ENCODE data around the gene IFNGR2. TPM values are rescaled to one million over a fixed set of nuclear protein-coding genes. Genes with fewer than 3 reads are reported as not detected.
"Not testable (repeated sequence)": the region's sequence is repeated elsewhere in the genome, so short reads cannot be mapped to it uniquely, and the experiment has no call there.

Gene IFNGR2
- total RNA-seq = 63.6 and 68.8 TPM in 2 replicates

- DNase-seq (ENCODE audit: low read depth, low spot score) = no peak
Measured at GRCh38 chr21:33403128-33403785, at the start of gene IFNGR2. Gene IFNGR2 (plus strand): TSS chr21:33403413. CDS start chr21:33403544, 131 bp downstream.

GRCh38 chr21:33355355-33355754 is 47.9 kb upstream of the IFNGR2 start:
- DNase-seq (ENCODE audit: low read depth, low spot score) = no peak

- no peak for DNase-seq (ENCODE audit: low read depth, low spot score)
Measured at GRCh38 chr21:33355996-33356395, 47.2 kb upstream of the IFNGR2 start.

GRCh38 chr21:33357177-33357576 is 46.0 kb upstream of the IFNGR2 start:
- DNase-seq (ENCODE audit: low read depth, low spot score) = no peak

DNA sequence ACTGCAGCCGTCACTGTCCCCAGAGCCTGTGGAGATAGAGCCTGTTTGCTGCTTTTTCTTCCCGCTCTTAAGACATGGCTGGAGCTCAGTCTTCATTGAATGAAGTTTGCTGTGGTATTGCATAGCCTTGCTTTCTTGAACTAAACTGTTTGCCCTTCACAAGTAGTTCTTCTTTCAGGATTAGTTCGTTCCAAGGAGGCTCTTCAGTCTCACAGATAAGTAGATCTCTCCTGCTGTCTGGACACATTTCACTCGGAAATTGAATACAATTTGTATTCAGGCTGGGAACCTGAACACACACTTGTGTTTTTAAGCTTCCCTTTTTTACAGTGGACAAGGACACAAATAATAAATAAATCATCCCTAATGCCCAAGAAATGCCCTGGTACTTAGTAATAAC is 43.8 kb upstream of the IFNGR2 start:
- DNase-seq (ENCODE audit: low read depth, low spot score) = no peak

- DNase-seq (ENCODE audit: low read depth, low spot score) = no peak
Measured at GRCh38 chr21:33360281-33360680, 42.9 kb upstream of the IFNGR2 start.

GRCh38 chr21:33360881-33361602 is 42.2 kb upstream of the IFNGR2 start:
- no peak for DNase-seq (ENCODE audit: low read depth, low spot score)

GRCh38 chr21:33362044-33362555 is 41.1 kb upstream of the IFNGR2 start:
- DNase-seq (ENCODE audit: low read depth, low spot score) = no peak

GRCh38 chr21:33363911-33364609 is 39.2 kb upstream of the IFNGR2 start:
- DNase-seq (ENCODE audit: low read depth, low spot score) = not testable (repeated sequence)

DNA sequence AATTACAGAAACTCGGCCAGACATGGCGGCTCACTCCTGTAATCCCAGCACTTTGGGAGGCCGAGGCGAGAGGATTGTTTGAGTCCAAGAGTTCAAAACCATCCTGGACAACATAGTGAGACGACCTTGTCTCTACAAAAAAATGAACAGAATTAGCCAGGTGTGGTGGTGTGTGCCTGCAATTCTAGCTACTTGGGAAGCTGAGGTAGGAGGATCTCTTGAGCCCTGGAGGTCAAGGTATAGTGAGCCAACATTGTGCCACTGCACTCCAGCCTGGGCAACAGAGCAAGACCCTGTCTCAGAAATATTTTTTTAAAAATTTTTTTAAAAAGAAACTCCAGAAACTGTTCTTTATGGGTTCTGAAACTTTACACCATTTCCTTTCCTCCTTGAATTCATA is 38.4 kb upstream of the IFNGR2 start:
- no peak for DNase-seq (ENCODE audit: low read depth, low spot score)

DNA sequence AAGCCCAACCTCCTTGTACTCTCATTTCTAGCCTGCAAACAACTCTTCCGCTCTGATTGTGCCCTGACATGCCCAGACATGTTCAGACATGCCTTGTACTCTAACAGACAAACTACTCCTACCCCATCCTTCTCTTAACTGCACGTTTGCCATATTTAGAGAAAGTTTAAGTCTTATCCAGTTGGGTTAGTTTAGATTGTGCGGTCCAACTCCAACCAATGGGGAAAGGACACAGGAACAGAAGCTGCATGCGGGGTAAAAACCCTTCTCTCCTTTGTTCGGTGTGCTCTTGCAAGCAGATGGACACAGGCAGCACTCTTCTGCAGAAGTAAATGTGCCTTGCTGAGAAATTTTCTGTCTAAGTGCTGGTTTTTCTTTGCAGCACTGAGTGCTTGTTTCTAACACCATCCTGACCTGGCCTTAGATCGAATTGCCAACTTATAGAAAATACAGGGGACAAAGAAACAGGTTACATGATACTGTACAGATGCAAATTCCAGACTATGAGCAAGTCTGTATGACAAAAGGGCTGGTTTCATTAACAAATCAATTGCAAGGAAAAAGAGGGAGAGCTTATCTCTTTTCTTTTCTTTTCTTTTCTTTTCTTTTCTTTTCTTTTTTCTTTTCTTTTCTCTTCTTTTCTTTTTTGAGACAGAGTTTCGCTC is 35.8 kb upstream of the IFNGR2 start:
- DNase-seq (ENCODE audit: low read depth, low spot score) = no peak

DNA sequence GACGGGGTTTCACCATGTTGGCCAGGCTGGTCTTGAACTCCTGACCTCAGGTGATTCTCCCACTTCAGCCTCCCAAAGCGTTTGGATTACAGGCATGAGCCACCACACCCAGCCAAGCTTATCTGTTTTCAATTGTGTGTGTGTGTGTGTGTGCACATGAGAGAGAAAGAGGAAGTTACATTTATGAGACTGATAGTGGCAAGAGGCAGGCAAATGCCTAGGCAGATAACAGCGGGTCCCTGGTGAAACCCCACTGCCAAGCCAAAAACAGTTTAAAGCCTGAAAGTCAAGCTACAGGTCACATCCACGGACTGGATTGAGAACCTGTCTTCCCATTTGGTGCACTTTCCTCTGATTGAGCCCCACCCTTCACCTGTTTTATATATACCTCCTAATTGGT is 35.1 kb upstream of the IFNGR2 start:
- DNase-seq (ENCODE audit: low read depth, low spot score) = no peak

- DNase-seq (ENCODE audit: low read depth, low spot score) = no peak
Measured at GRCh38 chr21:33368576-33368975, 34.6 kb upstream of the IFNGR2 start.

- no peak for DNase-seq (ENCODE audit: low read depth, low spot score)
Measured at GRCh38 chr21:33369586-33369985, 33.6 kb upstream of the IFNGR2 start.

DNA sequence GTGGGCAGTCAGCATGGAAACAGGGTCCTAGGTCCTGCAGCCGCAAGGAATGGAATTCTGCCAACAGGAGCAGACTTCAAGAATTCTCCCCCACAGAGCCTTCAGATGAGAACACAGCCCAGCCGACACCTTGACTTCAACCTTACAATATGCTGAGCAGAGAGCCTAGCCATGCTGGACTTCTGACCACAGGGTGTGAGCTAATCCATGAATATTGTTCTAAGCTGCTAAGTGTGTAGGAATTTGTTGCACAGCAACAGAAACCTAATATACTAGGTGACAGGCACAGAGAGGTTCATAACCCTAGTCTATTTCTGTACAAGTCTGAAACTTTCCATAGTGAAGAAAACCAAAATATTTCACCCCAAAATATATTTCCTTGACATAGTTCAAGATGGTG is 32.9 kb upstream of the IFNGR2 start:
- DNase-seq (ENCODE audit: low read depth, low spot score) = no peak

- DNase-seq (ENCODE audit: low read depth, low spot score) = no peak
Measured at GRCh38 chr21:33371366-33371765, 31.8 kb upstream of the IFNGR2 start.

- DNase-seq (ENCODE audit: low read depth, low spot score) = no peak
Measured at GRCh38 chr21:33372582-33372981, 30.6 kb upstream of the IFNGR2 start.

DNA sequence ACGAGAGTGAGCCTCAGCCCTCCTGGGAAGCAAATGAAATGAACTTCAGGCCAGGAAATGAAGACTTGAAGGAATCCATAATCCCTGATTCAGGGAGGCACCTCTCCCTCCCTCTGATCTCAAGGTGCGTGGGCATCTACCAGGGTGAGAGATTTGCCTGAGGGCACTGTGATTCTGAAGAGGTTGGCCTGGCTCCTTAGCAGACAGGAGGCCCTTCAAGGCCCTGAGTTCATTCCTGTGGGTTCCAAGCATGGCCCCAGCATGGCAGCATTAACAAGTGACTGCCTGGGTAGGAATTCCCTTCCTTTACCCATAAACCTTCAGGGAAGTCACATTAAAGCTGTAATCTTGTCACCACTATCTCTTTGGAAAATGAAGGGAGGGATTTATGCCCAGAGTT is 29.8 kb upstream of the IFNGR2 start:
- DNase-seq (ENCODE audit: low read depth, low spot score) = no peak

DNA sequence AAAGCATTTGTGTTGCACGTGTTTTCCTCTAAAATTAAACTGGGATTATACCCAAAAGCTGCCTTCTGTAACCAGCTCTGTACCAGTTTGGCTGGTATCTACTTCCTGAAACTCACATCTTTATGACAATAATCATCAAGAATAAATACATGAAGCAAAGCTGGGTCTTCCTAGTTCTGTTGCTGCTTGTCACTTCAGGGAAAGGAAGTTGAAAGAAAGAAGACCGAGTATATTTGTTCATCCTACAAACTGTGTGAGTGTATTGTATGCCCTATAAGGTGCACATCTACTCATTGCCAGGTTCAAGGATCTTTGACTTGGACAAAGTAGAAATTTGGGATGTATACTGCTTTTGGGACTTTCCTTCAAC is 29.1 kb upstream of the IFNGR2 start:
- no peak for DNase-seq (ENCODE audit: low read depth, low spot score)

- DNase-seq (ENCODE audit: low read depth, low spot score) = no peak
Measured at GRCh38 chr21:33374450-33375096, 28.6 kb upstream of the IFNGR2 start.

DNA sequence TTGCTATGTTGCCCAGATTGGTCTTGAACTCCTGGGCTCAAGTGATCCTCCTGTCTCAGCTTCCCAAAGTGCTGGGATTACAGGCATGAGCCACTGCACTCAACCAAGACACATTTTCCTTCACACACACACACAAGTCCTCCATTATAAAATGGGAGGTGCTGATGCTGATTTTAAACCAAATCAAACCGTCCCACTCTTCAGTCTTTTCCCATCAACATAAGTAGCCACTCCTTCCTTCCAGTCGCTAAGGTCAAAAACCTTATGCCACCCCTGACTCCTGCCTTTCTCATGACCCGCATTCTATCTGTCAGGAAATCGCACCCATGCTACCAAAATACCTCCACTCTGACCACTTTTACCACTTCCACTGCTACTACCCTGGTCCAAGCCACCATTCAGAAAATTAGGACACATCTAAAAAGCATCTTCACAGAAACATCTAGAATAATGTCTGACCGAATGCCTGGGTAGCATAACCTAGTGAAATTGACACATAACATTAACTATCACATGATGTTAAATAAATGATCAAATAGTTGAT is 28.0 kb upstream of the IFNGR2 start:
- DNase-seq (ENCODE audit: low read depth, low spot score) = no peak
